CD4-positive, alpha-beta T cell treated with Interleukin-6 for 4 hours (primary cell): ENCODE results near the gene BCAS3.
"Not testable (repeated sequence)": the region's sequence is repeated elsewhere in the genome, so short reads cannot be mapped to it uniquely, and the experiment has no call there.

ENCODE experiments used
- DNase-seq: peaks from one replicate; pipeline ENCODE4 v3.0.0-alpha.2; 2020; ENCODE audit warnings: mixed read lengths

Gene BCAS3

DNA sequence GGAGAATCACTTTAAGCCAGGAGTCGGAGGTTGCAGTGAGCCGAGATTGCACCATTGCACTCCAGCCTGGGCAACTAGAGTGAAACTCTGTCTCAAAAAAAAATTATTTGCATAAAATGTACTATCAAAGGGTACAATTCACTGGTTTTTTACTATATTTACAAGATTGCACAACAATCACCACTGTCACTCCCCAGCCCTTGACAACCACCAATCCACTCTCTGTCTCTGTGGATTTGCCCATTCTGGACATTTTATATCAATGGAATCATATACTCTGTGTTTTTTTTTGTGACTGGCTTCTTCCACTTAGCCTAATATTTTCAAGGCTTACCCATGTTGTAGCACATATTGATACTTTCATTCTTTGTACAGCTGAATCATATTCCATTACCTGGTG is 740.8 kb downstream of the BCAS3 start:
- DNase-seq, result no peak

DNA sequence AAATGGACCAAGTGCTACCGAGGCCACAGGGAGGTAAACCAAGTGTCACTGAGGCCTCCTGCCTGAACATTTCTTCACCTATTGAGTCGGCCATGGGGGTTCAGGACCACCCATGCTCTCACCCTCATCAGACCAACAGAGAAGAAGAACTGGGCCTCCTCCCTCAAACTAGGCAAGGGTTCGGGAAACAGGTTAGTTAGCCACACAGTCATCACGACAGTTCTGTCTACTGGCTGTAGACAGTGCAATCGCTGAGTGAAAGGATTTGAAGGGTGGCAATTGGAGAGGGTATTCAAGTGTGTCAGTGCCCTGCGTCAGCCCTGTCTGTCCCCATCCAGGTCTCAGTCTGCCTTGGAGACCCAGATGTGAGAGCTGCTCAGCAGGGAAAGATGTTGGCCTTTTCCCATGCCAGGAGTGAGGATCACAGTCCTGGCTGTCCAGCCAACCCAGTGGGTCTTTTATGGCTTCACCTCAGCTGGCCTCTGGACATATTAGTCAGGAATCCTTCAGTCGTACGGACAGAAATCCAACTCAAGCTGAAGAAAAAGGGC is 741.9 kb downstream of the BCAS3 start:
- no peak for DNase-seq

GRCh38 chr17:61420052-61420451 is 742.4 kb downstream of the BCAS3 start:
- no peak for DNase-seq

GRCh38 chr17:61420745-61421398 is 743.2 kb downstream of the BCAS3 start:
- DNase-seq, result no peak

DNA sequence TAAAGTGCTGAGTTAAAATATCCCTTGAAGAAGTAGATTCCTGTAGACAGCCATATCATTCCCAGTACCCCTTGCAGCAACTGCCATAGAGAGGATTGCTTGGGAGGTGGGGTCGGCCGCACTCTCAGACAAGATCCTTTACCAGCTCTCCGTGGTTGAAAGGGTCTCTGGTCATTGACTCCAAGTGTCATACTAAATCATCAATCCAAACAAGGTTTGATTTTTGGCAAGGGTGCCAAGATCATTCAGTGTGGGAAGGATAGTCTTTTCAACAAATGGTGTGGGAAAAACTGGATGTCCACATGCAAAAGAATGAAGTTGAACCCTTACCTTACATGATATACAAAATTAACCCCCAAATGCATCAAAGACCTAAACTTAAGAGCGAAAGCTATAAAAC is 743.8 kb downstream of the BCAS3 start:
- no peak for DNase-seq

DNA sequence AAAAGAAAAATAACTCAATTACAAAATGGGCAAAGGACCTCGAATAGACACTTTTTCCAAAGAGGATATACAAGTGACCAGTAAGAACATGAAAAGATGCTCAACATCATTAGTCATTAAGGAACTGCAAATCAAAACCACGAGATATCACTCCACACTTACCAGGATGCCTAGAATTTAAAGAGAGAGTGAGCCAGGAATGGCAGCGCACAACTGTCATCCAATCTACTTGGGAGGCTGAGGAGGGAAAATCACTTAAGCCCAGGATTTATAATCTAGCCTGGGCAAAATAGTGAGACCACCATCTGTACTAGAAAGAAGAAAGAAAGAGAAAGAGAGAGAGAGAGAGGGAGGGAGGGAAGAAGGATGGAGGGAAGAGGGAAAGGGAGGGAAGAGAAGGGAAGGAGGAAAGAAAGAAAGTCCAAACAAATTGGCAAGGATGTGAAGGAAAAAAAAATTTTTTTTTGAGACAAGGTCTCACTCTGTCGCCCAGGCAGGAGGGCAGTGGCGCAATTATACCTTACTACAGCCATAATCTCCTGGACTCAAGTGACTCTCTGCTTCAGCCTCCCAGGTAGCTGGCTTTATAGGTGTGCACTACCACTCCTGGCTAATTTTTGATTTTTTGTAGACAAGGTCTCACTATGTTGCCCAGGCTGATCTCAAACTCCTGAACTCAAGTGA is 744.6 kb downstream of the BCAS3 start:
- DNase-seq, result no peak

DNA sequence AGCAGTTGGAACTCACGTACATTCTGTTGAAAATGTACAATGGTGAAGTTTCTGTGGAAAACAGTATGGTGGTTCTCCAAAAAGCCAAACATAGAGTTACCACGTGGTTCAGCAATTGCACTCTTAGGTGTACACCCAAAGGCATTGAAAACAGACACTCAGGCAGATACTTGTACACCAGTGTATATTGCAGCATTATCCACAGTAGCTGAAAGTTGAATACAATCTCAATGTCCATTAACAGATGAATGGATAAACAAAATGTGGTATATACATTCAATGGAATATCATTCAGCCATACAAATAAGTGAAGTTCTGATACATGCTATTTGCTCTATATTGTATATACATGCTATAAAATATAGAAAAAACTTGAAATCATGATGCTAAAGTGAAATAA is 745.2 kb downstream of the BCAS3 start:
- DNase-seq, result no peak

DNA sequence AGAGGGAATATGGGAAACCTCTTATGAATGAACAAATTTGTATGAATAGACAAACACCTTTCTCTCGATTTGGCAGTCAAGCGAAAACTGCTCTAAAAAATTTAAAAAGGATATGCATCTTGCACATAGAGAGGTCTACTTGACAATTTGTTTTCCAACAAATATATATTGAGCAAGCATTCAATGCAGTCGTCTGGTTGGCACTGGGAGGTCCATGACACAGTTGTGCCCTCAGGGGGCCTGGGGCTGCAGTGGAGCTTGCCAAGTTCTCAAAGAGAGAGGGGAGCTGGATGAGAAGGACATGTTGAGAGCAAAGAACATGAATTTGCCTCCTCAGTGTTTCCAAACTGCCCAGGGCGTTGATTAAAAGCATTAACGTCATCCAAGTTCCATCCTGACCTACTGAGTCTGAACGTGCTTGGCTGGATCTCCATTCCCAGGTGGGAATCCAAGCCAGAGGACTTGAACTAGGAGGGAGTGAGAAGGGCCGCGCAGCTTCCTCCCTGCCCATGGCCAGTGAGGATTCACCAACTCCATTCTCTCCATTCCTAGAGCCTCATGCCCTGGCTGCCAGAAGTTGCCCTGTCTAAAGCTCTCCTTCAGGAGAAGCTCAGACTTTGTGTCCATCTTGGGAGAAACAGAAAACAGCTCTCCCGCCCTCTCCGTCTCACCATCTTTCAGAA is 746.5 kb downstream of the BCAS3 start:
- no peak for DNase-seq

GRCh38 chr17:61425682-61426481 is 748.2 kb downstream of the BCAS3 start:
- no peak for DNase-seq

DNA sequence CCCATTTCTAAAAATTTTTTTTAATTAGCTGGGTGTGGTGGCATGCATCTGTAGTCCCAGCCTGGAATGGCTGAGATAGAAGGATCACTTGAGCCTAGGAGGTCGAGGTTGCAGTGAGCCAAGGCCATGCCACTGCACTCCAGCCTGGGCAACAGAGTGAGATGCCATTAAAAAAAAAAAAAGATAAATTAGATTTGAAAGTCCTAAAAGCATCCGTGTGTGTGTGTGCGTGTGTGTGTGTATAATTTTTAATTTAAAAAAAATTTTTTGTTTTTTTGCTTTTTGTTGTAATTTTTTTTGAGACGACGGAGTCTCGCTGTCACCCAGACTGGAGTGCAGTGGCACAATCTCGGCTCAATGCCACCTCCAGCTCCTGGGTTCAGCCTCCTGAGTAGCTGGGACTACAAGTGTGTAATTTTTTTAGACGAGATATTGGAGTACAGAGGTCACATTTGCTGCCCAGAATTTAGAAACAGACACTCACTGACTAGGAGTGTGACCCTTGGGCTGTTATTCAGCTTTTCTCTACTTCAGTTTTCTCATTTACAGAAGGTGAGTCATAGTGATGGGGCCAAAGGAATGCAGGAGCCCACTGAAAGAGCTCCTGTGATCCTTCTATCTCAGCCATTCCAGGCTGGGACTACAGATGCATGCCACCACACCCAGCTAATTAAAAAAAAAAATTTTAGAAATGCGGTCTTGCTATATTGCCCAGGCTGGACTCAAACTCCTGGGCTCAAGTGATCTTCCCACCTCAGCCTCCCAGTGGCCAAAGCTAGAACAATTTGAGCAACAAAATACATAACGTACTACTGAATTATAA is 749.0 kb downstream of the BCAS3 start:
- DNase-seq, result no peak

- no peak for DNase-seq
These were observed 749.9 kb downstream of the BCAS3 start for GRCh38 chr17:61427567-61427966.

GRCh38 chr17:61429274-61429673 is 751.6 kb downstream of the BCAS3 start:
- no peak for DNase-seq

DNA sequence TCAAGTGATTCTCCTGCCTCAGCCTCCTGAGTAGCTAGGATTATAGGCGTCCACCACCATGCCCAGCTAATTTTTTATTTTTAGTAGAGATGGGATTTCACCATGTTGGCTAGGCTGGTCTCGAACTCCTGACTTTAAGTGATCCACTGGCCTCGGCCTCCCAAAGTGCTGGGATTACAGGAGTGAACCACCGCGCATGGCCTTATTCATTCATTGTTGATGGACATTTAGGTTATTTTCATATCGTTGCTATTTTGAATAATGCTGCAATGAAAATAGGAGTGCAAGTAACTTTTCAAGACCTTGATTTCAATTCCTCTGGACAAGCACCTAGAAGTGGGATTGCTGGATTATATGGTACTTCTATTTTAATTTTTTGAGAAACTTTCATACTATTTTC is 752.2 kb downstream of the BCAS3 start:
- DNase-seq, result not testable (repeated sequence)

DNA sequence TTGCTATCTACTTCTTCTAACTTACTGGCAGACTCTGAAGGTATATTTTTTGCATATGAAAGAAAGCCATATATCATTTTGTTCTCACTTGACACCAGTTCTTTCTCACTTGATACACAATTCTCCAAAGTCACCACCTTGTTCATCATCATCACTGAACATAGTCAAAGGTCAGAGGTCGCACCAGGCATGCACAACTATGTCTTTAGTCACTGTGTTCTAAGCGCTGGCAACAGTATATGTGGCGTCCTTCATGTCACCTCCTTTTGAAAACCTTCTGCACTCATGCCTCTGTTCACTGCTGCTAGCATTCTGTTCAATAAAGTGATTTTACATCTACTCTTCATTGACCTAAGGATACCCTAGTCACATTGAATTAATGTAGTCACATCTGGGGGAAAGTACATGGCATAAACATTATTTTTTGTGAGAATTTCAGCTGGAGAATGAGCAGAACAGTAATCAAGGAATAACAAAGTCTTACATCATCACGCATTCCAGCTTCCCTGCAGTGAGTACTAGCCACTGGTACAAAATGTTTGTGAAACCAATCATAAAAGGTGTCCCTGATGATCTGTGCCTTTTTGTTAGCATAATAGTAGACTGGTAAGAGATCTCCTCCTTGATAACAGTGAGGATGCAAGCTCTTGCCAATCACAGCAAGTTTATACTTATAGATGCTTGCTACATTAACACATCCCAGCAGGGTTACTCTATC is 754.1 kb downstream of the BCAS3 start:
- no peak for DNase-seq

DNA sequence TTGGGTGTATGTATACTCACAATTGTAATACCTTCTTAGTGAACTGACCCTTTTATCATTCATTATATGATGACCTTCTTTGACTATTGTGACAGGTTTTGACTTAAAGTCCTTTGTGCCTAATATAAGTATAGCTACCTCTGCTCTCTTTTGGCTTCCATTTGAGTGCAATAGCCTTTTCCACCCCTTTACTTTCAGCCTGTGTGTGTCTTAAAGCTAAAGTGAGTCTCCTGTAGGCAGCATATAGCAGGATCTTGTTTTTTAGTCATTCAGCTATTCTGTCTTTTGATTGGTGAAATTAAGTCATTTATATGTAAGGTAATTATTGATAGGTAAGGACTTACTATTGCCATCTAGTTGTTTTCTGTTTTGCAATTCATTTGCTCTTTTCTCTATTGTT is 758.6 kb downstream of the BCAS3 start:
- DNase-seq, result no peak

GRCh38 chr17:61436995-61437704 is 759.5 kb downstream of the BCAS3 start:
- no peak for DNase-seq

GRCh38 chr17:61440697-61441096 is 763.0 kb downstream of the BCAS3 start:
- no peak for DNase-seq

DNA sequence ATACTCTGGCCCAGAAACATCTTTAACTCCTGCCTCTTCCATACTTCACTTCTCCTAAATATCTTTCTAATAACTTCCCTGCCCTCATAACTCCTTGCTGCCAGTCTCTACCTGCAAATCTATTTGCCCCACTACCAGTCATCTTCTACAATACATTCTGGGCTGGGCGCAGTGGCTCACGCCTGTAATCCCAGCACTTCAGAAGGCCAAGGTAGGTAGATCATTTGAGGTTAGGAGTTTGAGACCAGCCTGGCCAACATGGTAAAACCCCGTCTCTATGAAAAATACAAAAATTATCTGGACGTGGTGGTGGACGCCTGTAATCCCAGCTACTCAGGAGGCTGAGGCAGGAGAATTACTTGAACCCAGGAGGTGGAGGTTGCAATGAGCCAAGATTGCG is 763.9 kb downstream of the BCAS3 start:
- not testable (repeated sequence) for DNase-seq

GRCh38 chr17:61442136-61442775 is 764.6 kb downstream of the BCAS3 start:
- DNase-seq, result no peak
